SHP77 treated with DMSO at 0.1 percent for 48 hours (cell line): ENCODE data around the gene AOAH.
"Not testable (repeated sequence)": the region's sequence is repeated elsewhere in the genome, so short reads cannot be mapped to it uniquely, and the experiment has no call there.

Experiments
- DNase-seq: peaks from one replicate; lab custom pipeline; 2025; lab: John Stamatoyannopoulos, UW

AOAH gene

GRCh38 chr7:36466001-36466400 is 258.3 kb downstream of the AOAH start:
- not testable (repeated sequence) for DNase-seq

GRCh38 chr7:36464271-36464670 is 260.0 kb downstream of the AOAH start:
- DNase-seq, result no peak
